Adrenal gland (tissue), 5 donors: ENCODE measurements around the gene FCHSD2.

ENCODE experiments used
- POLR2A ChIP-seq, 2 donors: fragments of 450-650 bp; IDR thresholded peaks; one replicate each; pipeline ENCODE4 v1.6.1; 2017; ENCODE audit warnings: antibody characterized with exemption in 2 of 2, mild to moderate bottlenecking in 2 of 2, moderate library complexity in 1 of 2
- TF ChIP-seq, protein P1 (sequence below), 6 experiments: fragments of 450-650 bp in 4 of 6; fragments of 200-600 bp in 2 of 6; sonication (generic) in 1 of 6; IDR thresholded peaks; 1 replicate in 5 of 6; 2 replicates in 1 of 6; pipeline versions ENCODE4 v1.5.1 to v1.8.0; 2016 to 2021; ENCODE audit warnings: antibody characterized with exemption in 6 of 6, mild to moderate bottlenecking in 2 of 6, moderate library complexity in 1 of 6
- donor health status: DM: no; HTN: no; CAD: no.

DNA sequence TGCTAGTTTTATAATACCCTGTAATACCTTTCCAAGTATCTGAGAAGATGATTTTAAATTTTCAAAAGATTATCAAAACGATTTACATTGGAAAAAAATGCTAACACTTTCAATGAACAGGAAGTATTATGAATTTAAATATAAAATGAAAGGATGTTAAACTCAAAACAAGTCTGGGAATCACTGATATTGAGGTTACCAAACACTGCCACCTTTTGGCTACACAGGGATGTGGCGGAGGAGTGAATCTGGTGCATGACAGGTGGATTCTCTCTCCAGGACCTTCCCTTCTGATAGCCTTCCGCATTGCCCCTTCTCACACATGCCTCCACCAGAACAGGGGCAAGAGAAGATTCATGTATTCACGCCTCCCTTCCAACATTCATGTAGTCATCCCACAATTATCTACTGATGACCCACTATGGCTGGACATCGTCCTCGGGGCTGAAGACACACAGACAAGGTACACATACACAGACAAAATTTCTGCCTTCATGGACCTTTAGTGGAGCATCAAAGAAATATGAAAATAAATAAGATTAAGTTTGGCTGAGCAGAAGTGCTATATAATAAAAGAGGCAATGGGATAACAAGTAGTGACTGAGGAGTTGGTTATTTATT is 293.2 kb downstream of the FCHSD2 start:
- TF ChIP-seq, protein P1, sequence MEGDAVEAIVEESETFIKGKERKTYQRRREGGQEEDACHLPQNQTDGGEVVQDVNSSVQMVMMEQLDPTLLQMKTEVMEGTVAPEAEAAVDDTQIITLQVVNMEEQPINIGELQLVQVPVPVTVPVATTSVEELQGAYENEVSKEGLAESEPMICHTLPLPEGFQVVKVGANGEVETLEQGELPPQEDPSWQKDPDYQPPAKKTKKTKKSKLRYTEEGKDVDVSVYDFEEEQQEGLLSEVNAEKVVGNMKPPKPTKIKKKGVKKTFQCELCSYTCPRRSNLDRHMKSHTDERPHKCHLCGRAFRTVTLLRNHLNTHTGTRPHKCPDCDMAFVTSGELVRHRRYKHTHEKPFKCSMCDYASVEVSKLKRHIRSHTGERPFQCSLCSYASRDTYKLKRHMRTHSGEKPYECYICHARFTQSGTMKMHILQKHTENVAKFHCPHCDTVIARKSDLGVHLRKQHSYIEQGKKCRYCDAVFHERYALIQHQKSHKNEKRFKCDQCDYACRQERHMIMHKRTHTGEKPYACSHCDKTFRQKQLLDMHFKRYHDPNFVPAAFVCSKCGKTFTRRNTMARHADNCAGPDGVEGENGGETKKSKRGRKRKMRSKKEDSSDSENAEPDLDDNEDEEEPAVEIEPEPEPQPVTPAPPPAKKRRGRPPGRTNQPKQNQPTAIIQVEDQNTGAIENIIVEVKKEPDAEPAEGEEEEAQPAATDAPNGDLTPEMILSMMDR (IDR thresholded peaks at IDR 0.05): peak; percentile 38 to 63 (median 58)
- no peak for TF ChIP-seq POLR2A (IDR thresholded peaks at IDR 0.05)
